Skin epidermis (tissue), 12 donors: ENCODE measurements around the gene ATP6V1G3.
"Not testable (repeated sequence)": the region's sequence is repeated elsewhere in the genome, so short reads cannot be mapped to it uniquely, and the experiment has no call there.

Experiments
- H3K27ac ChIP-seq, 21 experiments: fragments of 200-600 bp; sonication (generic) in 11 of 21; one replicate each; pipeline ENCODE4 v1.5.0; 2020; ENCODE audit warnings: mild to moderate bottlenecking in 3 of 21, inconsistent platforms in 2 of 21, moderate library complexity in 2 of 21
- H3K4me3 ChIP-seq, 7 experiments: fragments of 200-600 bp; sonication (generic) in 2 of 7; one replicate each; pipeline ENCODE4 v1.5.0; 2020; ENCODE audit warnings: inconsistent platforms in 2 of 7, mild to moderate bottlenecking in 2 of 7, moderate library complexity in 1 of 7

ATP6V1G3 gene

GRCh38 chr1:198540580-198540979 is at the start of gene ATP6V1G3:
TSS of gene ATP6V1G3 (minus strand) at chr1:198540680. CDS start at chr1:198540650, 30 bp downstream.
- Histone ChIP-seq H3K27ac (no peak within 1 kb of the TSS), H3K4me3 (no peak within 1 kb of the TSS)

- Histone ChIP-seq H3K4me3 (no peak overlapping the region), H3K27ac (no peak overlapping the region)
Observed at GRCh38 chr1:198588845-198589244, 48.4 kb upstream of the ATP6V1G3 start.

GRCh38 chr1:198584163-198584562 is 43.7 kb upstream of the ATP6V1G3 start:
- Histone ChIP-seq H3K27ac (no peak overlapping the region), H3K4me3 (no peak overlapping the region)

- not testable (repeated sequence) for H3K27ac ChIP-seq, H3K4me3 ChIP-seq
Observed at GRCh38 chr1:198583209-198583802, 42.8 kb upstream of the ATP6V1G3 start.

GRCh38 chr1:198577444-198577843 is 37.0 kb upstream of the ATP6V1G3 start:
- no peak overlapping the region for H3K4me3 ChIP-seq

GRCh38 chr1:198575798-198576641 is 35.5 kb upstream of the ATP6V1G3 start:
- Histone ChIP-seq H3K27ac (no peak overlapping the region), H3K4me3 (no peak overlapping the region)

More at GRCh38 chr1:198577444-198577843, 37.0 kb upstream of the ATP6V1G3 start:
- H3K27ac ChIP-seq, result no peak overlapping the region

- H3K4me3 ChIP-seq, result no peak overlapping the region
- H3K27ac ChIP-seq, result no peak overlapping the region
Observed at GRCh38 chr1:198575292-198575691, 34.8 kb upstream of the ATP6V1G3 start.

GRCh38 chr1:198574325-198574724 is 33.8 kb upstream of the ATP6V1G3 start:
- H3K27ac ChIP-seq, result no peak overlapping the region
- no peak overlapping the region for H3K4me3 ChIP-seq

- H3K27ac ChIP-seq, result peak overlapping the region in 2 of 21 experiments; percentile 3 to 5
- H3K4me3 ChIP-seq, result no peak overlapping the region
Observed at GRCh38 chr1:198564716-198565115, 24.2 kb upstream of the ATP6V1G3 start.

- no peak overlapping the region for H3K4me3 ChIP-seq
- peak overlapping the region in 2 of 21 experiments; percentile 3 to 5 for H3K27ac ChIP-seq
Observed at GRCh38 chr1:198564157-198564556, 23.7 kb upstream of the ATP6V1G3 start.

GRCh38 chr1:198563583-198563982 is 23.1 kb upstream of the ATP6V1G3 start:
- H3K4me3 ChIP-seq, result no peak overlapping the region
- peak overlapping the region in 1 of 21 experiments; percentile 5 for H3K27ac ChIP-seq

GRCh38 chr1:198560161-198560560 is 19.7 kb upstream of the ATP6V1G3 start:
- H3K4me3 ChIP-seq, result no peak overlapping the region
- no peak overlapping the region for H3K27ac ChIP-seq

- H3K4me3 ChIP-seq, result no peak overlapping the region
- no peak overlapping the region for H3K27ac ChIP-seq
Observed at GRCh38 chr1:198559362-198559761, 18.9 kb upstream of the ATP6V1G3 start.

GRCh38 chr1:198558402-198558801 is 17.9 kb upstream of the ATP6V1G3 start:
- Histone ChIP-seq H3K27ac (no peak overlapping the region), H3K4me3 (no peak overlapping the region)

GRCh38 chr1:198556971-198557370 is 16.5 kb upstream of the ATP6V1G3 start:
- Histone ChIP-seq H3K27ac (peak overlapping the region in 6 of 21 experiments; percentile 14 to 61 (median 30)), H3K4me3 (no peak overlapping the region)

- Histone ChIP-seq H3K4me3 (no peak overlapping the region), H3K27ac (no peak overlapping the region)
Observed at GRCh38 chr1:198552668-198553416, 12.4 kb upstream of the ATP6V1G3 start.

- Histone ChIP-seq H3K27ac (no peak overlapping the region), H3K4me3 (no peak overlapping the region)
Observed at GRCh38 chr1:198550941-198551524, 10.6 kb upstream of the ATP6V1G3 start.

GRCh38 chr1:198549866-198550265 is 9.4 kb upstream of the ATP6V1G3 start:
- H3K4me3 ChIP-seq, result no peak overlapping the region
- H3K27ac ChIP-seq, result no peak overlapping the region

- Histone ChIP-seq H3K4me3 (no peak overlapping the region), H3K27ac (no peak overlapping the region)
Observed at GRCh38 chr1:198548890-198549289, 8.4 kb upstream of the ATP6V1G3 start.

GRCh38 chr1:198545156-198545555 is 4.7 kb upstream of the ATP6V1G3 start:
- H3K27ac ChIP-seq, result no peak overlapping the region
- H3K4me3 ChIP-seq, result no peak overlapping the region
